ENCODE data around the gene ARHGAP22. TPM values are rescaled to one million over a fixed set of nuclear protein-coding genes. Genes with fewer than 3 reads are reported as not detected.
A peak's percentile ranks its signal among the peaks of the same experiment; 100 is the strongest.

ARHGAP22 gene
- polyA plus RNA-seq, 3 donors = 1.5 to 7.8 (median 1.9) TPM

DNA sequence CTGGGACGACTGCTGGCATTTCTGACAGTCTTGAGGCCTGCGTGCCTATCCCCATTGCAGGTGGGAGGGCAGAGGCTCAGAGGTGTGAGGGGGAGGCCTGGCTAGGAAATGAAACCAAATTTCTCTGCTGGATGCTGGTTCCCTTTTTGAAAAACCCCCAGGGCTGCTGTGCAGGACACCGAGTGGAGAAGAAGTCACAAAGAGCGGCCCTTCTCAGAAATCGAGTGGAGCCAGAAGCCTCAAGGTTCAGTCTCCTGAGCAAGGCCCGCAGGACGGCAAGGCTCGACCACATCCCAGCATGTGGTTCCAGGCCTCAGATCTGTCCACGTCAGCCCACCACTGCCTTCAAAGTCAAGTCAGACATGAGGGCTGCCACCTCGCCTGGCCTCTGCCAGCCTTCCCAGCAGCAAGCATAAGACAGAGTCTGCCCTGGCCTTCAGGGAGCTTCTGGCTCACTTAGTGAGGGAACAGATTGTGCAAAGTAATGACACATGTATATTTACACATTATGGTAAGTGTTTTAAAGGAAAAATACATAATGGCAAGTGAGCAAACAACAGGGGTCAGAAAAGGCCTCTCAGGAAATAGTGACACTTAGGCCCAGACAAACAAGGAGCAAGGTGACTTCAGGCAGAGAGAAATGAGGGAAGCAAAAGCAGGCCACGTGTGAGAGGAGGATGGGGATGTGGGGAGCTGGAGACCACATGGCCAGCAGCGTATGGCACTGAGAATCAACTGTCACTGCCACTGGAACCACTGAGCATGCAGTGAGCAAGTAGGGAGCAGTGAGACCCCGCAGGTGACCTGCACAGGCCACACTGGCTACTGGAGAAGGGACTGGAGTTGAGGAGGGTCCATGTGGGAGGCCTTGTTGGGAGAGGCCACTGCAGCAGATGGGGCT, 86.7 kb downstream of the ARHGAP22 start:
- Histone ChIP-seq H3K4me3 (replicated peaks in 1 of 3; ENCODE audit: low read depth in 2 of 3, low read length in 3 of 3) (peak overlapping the region in 1 of 3 experiments; percentile 6), H3K9ac (ENCODE audit: insufficient read depth, low read length, poor library complexity, severe bottlenecking) (peak overlapping the region; percentile 52), H2AFZ (ENCODE audit: insufficient read depth, low read depth, low read length, poor library complexity, severe bottlenecking) (peak overlapping the region; percentile 51), H3K27me3 (ENCODE audit: control insufficient read depth in 2 of 2, insufficient read depth in 2 of 2, low read length in 2 of 2) (peaks cover 8 to 16% of the 10 kb centered on the region in 2 donors), H3K27ac (ENCODE audit: low read depth in 1 of 2, low read length in 2 of 2) (peak overlapping the region; percentile 70 to 81), H3K4me2 (replicated peaks; ENCODE audit: extremely low read depth, low read length, poor library complexity, severe bottlenecking) (peak overlapping the region; percentile 13), H3K79me2 (ENCODE audit: insufficient read depth, low read length) (no peaks in the 10 kb centered on the region), H3K36me3 (replicated peaks in 1 of 2; ENCODE audit: control insufficient read depth in 1 of 2, insufficient read depth in 2 of 2, low read length in 2 of 2) (no peaks in the 10 kb centered on the region), H3K4me1 (ENCODE audit: control insufficient read depth in 1 of 2, insufficient read depth in 2 of 2, low read length in 2 of 2) (peaks cover 27 to 33% of the 10 kb centered on the region in 2 donors), H3K9me3 (replicated peaks in 1 of 2; ENCODE audit: control insufficient read depth in 1 of 2, insufficient read depth in 1 of 2, low read length in 2 of 2) (peaks cover 7 to 13% of the 10 kb centered on the region in 2 donors), H4K20me1 (ENCODE audit: insufficient read depth, low read length) (peaks cover 4% of the 10 kb centered on the region)
- Mint-ChIP-seq H3K27me3 (ENCODE audit: low read depth in 3 of 3) (peaks cover 18 to 28% (median 20%) of the 10 kb centered on the region in 3 donors), H3K4me3 (peak overlapping the region; percentile 39), H3K4me1 (peaks cover 36% of the 10 kb centered on the region), H3K36me3 (peaks cover 4 to 9% of the 10 kb centered on the region in 2 donors), H3K9me3 (peaks cover 11 to 27% (median 19%) of the 10 kb centered on the region in 7 donors), H3K27ac (peak overlapping the region; percentile 76 to 92 (median 86))
- TF ChIP-seq, protein P1, sequence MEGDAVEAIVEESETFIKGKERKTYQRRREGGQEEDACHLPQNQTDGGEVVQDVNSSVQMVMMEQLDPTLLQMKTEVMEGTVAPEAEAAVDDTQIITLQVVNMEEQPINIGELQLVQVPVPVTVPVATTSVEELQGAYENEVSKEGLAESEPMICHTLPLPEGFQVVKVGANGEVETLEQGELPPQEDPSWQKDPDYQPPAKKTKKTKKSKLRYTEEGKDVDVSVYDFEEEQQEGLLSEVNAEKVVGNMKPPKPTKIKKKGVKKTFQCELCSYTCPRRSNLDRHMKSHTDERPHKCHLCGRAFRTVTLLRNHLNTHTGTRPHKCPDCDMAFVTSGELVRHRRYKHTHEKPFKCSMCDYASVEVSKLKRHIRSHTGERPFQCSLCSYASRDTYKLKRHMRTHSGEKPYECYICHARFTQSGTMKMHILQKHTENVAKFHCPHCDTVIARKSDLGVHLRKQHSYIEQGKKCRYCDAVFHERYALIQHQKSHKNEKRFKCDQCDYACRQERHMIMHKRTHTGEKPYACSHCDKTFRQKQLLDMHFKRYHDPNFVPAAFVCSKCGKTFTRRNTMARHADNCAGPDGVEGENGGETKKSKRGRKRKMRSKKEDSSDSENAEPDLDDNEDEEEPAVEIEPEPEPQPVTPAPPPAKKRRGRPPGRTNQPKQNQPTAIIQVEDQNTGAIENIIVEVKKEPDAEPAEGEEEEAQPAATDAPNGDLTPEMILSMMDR (IDR thresholded peaks at IDR 0.05) = no peak
- WGBS (ENCODE audit: insufficient coverage) = 14% methylated on average over 10 of the region's 13 CpGs
- DNase-seq = peak; percentile 29 to 56 (median 48)
- intact Hi-C loops (cut with micrococcal nuclease) = loop anchor here in 1 of 2 donors (10.0 kb wide), 1 partner anchor 153 kb away; no protein-coding TSS in a partner anchor

DNA sequence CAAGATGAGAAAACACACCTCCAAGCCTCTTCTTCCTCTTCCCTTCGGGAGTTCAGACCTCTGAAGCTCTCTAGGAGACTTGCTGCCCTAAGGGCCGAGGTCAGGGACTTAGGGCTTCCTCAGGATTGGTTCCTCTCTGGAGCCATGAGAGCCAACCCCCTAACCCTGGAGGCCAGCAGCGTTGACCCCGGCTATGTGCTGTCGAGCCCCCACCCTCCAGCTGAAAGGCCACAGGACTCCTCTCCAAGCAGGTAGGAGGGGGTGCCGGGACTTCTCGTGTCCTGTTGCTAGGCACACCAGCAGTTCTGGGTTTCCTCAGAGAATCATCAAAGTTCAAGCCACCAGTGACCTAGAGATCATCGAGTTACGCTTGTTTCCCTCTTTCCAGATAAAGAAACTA, 87.4 kb downstream of the ARHGAP22 start:
- Histone ChIP-seq H3K79me2 (ENCODE audit: insufficient read depth, low read length) (no peaks in the 10 kb centered on the region), H3K4me1 (ENCODE audit: control insufficient read depth in 1 of 2, insufficient read depth in 2 of 2, low read length in 2 of 2) (peaks cover 29 to 36% of the 10 kb centered on the region in 2 donors), H3K36me3 (replicated peaks in 1 of 2; ENCODE audit: control insufficient read depth in 1 of 2, insufficient read depth in 2 of 2, low read length in 2 of 2) (no peaks in the 10 kb centered on the region), H3K9ac (ENCODE audit: insufficient read depth, low read length, poor library complexity, severe bottlenecking) (peak overlapping the region; percentile 52), H3K27me3 (ENCODE audit: control insufficient read depth in 2 of 2, insufficient read depth in 2 of 2, low read length in 2 of 2) (peaks cover under 1 to 9% of the 10 kb centered on the region in 2 donors), H4K20me1 (ENCODE audit: insufficient read depth, low read length) (peaks cover 2% of the 10 kb centered on the region), H3K4me3 (replicated peaks in 1 of 3; ENCODE audit: low read depth in 2 of 3, low read length in 3 of 3) (peak overlapping the region in 1 of 3 experiments; percentile 6), H2AFZ (ENCODE audit: insufficient read depth, low read depth, low read length, poor library complexity, severe bottlenecking) (peak overlapping the region; percentile 51), H3K9me3 (replicated peaks in 1 of 2; ENCODE audit: control insufficient read depth in 1 of 2, insufficient read depth in 1 of 2, low read length in 2 of 2) (peaks cover 7 to 13% of the 10 kb centered on the region in 2 donors), H3K4me2 (replicated peaks; ENCODE audit: extremely low read depth, low read length, poor library complexity, severe bottlenecking) (peak overlapping the region; percentile 13), H3K27ac (ENCODE audit: low read depth in 1 of 2, low read length in 2 of 2) (peak overlapping the region; percentile 70 to 81)
- peaks cover 11 to 22% (median 14%) of the 10 kb centered on the region in 3 donors for H3K27me3 Mint-ChIP-seq (ENCODE audit: low read depth in 3 of 3)
- peak in 1 of 3 donors; percentile 11 for DNase-seq
- H3K27ac Mint-ChIP-seq = peak overlapping the region; percentile 76 to 92 (median 86)
- peaks cover 39% of the 10 kb centered on the region for H3K4me1 Mint-ChIP-seq
- TF ChIP-seq, protein P1 (IDR thresholded peaks at IDR 0.05) = no peak
- peak overlapping the region; percentile 39 for H3K4me3 Mint-ChIP-seq
- peaks cover 4 to 9% of the 10 kb centered on the region in 2 donors for H3K36me3 Mint-ChIP-seq
- H3K9me3 Mint-ChIP-seq = peaks cover 11 to 27% (median 19%) of the 10 kb centered on the region in 7 donors
- WGBS (ENCODE audit: insufficient coverage) = 73% methylated on average over 6 of the region's 9 CpGs
- intact Hi-C loops (cut with micrococcal nuclease) = loop anchor here in 1 of 2 donors (10.0 kb wide), 1 partner anchor 153 kb away; no protein-coding TSS in a partner anchor

Data from CD14-positive monocyte (primary cell).